GM12873 (cell line): ENCODE measurements around the gene MILR1.

Experiments used
- TF ChIP-seq, protein P1 (sequence below): IDR thresholded peaks from 2 replicates; pipeline ENCODE4 v1.5.1; 2012; ENCODE audit warnings: low read depth, mild to moderate bottlenecking, moderate library complexity, low read length, control low read depth; ENCODE audit not compliant: insufficient read depth; ENCODE audit errors: missing control alignments

The MILR1 gene

DNA sequence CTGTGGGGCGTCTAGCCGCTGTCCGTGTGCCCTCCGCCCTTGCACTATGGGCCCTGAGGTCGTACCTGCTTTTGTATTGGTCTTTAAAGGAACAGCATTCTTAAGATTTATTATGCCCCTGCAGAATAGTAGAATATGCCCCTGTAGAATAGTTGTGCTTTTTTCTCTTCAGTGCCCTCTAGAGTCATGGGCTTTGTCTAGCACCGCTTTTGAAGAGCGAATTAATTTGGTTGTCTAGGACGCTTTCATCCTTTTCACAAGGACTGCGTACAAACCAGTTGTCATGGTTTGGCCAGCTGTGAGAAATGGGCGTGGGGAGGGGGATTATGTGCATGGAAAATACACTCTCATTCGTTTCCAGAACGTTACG lies 58.5 kb downstream of the MILR1 start:
- TF ChIP-seq, protein P1, sequence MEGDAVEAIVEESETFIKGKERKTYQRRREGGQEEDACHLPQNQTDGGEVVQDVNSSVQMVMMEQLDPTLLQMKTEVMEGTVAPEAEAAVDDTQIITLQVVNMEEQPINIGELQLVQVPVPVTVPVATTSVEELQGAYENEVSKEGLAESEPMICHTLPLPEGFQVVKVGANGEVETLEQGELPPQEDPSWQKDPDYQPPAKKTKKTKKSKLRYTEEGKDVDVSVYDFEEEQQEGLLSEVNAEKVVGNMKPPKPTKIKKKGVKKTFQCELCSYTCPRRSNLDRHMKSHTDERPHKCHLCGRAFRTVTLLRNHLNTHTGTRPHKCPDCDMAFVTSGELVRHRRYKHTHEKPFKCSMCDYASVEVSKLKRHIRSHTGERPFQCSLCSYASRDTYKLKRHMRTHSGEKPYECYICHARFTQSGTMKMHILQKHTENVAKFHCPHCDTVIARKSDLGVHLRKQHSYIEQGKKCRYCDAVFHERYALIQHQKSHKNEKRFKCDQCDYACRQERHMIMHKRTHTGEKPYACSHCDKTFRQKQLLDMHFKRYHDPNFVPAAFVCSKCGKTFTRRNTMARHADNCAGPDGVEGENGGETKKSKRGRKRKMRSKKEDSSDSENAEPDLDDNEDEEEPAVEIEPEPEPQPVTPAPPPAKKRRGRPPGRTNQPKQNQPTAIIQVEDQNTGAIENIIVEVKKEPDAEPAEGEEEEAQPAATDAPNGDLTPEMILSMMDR: peak; percentile 58

DNA sequence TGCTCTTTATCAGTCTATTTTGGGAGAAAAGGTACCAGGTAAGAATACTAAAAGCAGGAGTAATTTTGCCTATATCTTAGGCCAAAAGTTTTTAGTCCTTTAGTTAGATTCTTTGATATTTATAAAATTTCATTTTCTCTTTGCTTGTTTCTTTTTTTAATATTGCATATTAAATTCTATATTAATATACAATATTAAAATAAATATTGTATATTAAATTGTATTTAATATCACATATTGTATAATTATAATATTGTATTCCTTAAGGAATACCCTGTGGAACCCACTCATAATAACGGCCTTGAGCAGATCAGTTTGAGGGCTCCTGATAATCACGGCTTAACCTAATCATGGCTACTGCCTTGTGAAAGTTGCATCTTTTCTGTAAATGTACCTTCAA lies 59.8 kb downstream of the MILR1 start:
- TF ChIP-seq, protein P1: no peak

DNA sequence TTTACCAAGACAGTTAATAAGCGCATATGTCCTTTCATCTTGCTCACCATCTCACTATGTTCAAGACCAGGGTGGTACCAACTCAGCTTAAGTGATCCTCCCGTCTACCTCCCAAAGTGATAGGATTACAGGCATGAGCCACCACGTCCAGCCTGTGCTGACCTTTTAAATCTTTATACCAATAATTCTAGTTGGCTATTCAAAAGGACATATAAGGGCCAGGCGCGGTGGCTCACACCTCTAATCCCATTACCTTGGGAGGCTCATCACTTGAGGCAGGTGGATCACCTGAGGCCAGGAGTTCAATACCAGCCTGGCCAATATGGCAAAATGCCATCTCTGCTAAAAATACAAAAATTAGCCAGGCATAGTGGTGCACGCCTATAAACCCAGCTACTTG lies 60.3 kb downstream of the MILR1 start:
- TF ChIP-seq, protein P1: no peak

- TF ChIP-seq, protein P1: no peak
Measured at GRCh38 chr17:64515419-64515818, 66.5 kb downstream of the MILR1 start.

- TF ChIP-seq, protein P1: no peak
Measured at GRCh38 chr17:64515829-64516228, 66.9 kb downstream of the MILR1 start.
